Hepatocyte (in vitro differentiated cells): ENCODE measurements around the gene AGT.

Experiments
- CTCF ChIP-seq: fragments of 200-600 bp; sonication (generic); IDR thresholded peaks from 2 replicates; pipeline ENCODE4 v1.5.1; 2016; ENCODE audit warnings: antibody characterized with exemption, mild to moderate bottlenecking; ENCODE audit not compliant: poor library complexity
- EZH2 ChIP-seq: fragments of 200-600 bp; sonication (generic); IDR thresholded peaks from 2 replicates; pipeline ENCODE4 v1.6.1; 2016; ENCODE audit warnings: antibody characterized with exemption, mild to moderate bottlenecking, borderline replicate concordance
- EZH2phosphoT487 ChIP-seq: fragments of 200-600 bp; sonication (generic); IDR thresholded peaks from one replicate; pipeline ENCODE4 v1.6.1; 2018; ENCODE audit warnings: antibody characterized with exemption, mild to moderate bottlenecking, low read depth, moderate library complexity; ENCODE audit not compliant: unreplicated experiment, severe bottlenecking

- TF ChIP-seq EZH2 = no peak
- TF ChIP-seq CTCF = no peak
- no peak for TF ChIP-seq EZH2phosphoT487
Observed at GRCh38 chr1:230702934-230703678, 10.8 kb downstream of the AGT start.
